GM18498 (cell line): ENCODE data around the gene EMSY.

Experiments used
- ATAC-seq: cut with Tn5 transposase; IDR thresholded peaks from one replicate; pipeline ENCODE4 v1.9.1; 2021; ENCODE audit warnings: mild to moderate bottlenecking, moderate library complexity; ENCODE audit not compliant: unreplicated experiment

The EMSY gene

DNA sequence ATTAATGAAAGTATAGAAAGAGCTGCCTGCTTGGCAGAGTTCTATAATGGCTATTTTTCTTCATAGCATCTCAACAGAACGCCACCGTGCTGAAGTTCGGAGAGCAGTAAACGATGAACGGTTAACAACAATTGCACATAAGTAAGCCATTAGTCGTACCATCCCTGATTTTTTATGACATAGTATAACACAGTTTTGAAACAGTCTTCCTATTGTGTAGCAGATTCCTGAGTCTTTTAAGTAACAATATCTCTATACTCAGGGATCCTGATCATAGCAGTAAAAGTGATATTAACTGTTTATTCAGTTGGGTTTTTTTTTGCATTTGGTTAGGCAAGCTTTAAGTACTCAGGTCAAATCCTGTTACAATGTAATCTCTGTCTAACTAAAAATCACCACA lies 8.4 kb downstream of the EMSY start:
- ATAC-seq, result no peak

GRCh38 chr11:76455331-76455730 lies 10.5 kb downstream of the EMSY start:
- no peak for ATAC-seq

DNA sequence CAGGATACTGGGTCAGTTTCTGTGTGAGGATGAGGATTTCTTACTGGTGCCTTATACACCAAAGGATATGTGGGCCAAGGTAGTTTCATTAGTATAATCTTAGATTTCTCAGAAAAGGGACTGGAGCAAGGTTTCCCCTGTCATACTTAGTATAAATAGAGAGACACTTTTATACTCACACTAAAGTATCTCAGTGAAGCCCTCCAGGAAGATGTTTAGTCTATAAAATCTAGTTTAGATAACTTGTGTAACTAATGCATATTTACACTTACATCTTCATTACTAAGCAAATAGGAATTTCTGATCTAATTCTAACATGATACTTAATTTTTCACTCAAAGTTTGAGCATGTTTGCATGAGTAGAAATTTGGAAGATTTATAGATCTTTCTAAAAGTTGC lies 11.1 kb downstream of the EMSY start:
- no peak for ATAC-seq

DNA sequence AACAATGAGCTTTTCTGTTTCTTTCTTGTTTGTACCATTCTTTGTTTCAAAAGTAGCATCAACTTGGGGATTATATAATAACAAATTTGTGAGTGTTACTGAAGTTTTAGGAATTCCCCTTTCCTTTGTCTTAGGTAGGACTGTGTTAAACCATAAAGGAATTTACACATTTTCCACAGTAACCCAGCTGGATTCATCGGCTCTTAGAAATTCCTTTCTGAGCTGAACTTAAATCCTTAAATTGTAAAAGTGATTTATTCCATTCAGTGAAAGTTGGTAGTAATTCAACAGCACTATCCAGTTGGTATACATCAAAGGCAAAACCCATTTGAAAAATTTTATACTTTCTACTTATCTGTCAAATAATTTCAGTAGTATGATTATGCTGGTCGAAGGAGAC lies 11.8 kb downstream of the EMSY start:
- ATAC-seq, result no peak

GRCh38 chr11:76459299-76459698 lies 14.5 kb downstream of the EMSY start:
- ATAC-seq, result no peak

DNA sequence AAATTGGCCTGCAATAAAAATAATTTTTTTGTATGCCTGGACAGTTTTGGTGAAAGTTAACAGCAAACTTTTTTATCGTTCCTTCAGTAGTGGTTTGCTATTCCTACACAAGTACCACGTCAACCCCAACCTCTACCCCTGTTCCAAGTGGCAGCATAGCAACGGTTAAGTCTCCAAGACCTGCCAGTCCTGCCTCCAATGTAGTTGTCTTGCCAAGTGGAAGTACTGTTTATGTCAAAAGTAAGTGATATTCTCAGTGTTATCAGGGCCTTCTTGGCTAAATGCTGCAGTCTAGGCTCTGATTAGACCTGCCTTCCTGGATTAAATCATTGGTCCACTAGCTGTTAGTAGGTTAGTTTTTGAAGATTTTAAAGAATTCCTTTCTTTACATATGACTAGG lies 15.0 kb downstream of the EMSY start:
- ATAC-seq, result no peak

DNA sequence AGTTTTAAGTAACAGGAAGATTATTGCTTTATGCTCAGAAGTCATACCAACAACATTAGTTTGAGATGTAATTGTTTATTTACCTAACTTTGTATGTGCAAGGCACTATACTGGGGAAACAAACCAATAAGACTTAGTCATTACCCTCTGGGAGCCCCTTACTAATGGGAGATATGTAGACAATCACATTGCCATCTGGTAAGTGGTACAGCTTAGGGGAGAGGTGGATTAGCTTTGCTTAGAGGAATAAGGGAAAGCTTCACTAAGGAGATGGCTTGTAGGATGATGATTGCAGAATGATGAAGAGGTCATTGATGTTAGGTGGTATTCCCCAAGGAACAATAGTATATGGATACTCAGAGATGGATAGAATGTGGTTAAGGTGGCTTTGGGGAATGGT lies 17.5 kb downstream of the EMSY start:
- no peak for ATAC-seq

GRCh38 chr11:76465701-76466100 lies 20.9 kb downstream of the EMSY start:
- no peak for ATAC-seq

DNA sequence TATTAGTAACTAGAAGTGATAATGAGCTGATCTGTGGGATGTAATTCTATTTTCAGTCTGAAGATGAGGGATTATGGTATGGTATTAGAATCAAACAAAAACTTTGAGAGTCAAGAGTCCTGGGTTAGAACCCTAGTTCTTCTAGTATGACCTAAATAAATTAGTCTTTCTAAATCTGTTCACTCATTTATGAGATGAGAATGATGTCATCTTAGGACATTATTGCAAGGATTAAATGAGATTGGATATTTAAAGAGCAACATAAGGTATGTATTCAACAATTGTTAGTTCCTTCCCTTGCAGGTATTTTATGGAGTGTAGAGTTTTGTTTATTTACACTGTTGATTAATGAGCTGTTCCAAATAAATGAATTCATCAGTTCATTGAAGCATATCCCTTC lies 21.8 kb downstream of the EMSY start:
- ATAC-seq, result no peak

GRCh38 chr11:76469141-76469540 lies 24.3 kb downstream of the EMSY start:
- ATAC-seq, result no peak

- ATAC-seq, result no peak
Observed at GRCh38 chr11:76471382-76471781, 26.6 kb downstream of the EMSY start.

DNA sequence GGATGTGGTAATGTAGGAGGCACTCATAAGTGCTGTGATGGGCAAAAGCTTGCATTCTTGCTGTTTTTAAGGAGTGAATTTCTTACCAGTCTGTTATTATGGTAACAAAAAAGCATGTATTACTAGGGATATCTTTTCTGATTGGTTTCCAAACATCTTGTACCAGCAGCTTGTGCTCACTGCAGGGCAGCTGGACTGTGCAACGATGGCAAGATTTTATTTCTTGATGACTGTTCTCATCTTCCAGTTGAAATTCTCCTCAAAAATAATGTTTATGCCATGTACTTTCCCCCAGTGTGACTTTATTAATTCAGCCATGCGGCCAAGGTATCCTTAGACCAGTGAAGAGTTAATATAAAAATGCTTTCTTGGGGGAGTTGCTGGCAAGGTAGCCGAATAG lies 35.4 kb downstream of the EMSY start:
- no peak for ATAC-seq

DNA sequence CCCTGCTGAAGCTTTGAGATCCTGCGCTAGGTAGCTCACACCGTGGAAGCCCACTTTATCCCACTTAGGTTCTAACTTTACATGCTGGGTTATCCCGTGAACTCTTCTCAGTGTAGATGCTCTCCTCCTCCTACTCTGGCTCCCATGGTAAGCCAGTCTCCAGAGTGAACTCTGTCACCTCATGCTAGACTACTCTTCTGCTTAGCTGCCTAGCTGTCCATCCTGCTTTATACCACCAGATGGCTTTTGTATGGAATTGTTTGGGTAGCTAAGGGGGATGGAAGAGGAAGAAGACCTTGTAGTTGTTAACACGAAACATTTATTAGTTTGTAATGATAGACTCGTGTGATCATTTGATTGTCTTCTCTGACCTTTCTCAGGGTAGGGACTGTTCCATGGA lies 46.8 kb downstream of the EMSY start:
- ATAC-seq, result no peak

GRCh38 chr11:76493040-76493439 lies 48.2 kb downstream of the EMSY start:
- no peak for ATAC-seq

DNA sequence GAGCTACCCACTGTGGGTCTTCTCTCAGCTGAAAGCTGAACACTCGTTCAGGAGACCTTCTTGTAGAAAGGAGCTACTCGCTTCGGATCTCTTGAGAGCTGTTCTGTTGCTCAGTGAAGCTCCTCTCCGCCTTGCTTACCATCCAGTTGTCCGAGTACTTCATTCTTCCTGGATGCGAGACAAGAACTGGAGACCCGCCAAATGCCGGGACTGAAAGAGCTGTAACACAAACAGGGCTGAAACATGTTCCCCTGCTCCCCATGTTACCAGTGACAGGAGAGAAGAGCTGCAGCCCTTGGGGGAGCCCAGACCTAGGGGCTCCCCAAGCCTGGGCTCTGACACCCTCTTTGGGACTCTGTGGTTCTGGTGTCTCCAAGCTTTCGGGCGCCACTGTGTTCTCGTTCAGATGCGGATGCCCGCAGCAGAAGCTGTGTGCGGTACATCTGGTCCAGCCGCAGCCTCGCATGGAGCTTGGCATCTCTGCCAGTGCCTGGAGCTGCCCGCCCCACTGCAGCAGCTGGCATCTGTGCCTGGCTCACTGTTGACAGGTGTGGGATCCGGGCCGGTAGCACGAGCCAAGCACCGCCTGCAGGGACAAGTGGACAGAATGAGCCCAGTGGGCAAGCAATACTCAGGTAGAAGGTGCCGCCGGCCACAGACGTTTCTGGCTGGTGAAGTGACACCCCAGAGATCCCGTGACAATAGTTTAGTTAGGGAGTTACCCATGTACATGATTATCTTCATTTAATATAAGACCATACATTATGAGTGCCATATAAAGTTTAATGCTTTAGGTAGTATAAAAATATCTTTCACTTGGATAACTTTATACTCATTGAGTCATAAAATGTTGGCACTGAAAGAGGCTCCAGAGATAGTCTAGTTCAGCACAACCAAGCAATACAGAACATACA lies 49.1 kb downstream of the EMSY start:
- no peak for ATAC-seq

DNA sequence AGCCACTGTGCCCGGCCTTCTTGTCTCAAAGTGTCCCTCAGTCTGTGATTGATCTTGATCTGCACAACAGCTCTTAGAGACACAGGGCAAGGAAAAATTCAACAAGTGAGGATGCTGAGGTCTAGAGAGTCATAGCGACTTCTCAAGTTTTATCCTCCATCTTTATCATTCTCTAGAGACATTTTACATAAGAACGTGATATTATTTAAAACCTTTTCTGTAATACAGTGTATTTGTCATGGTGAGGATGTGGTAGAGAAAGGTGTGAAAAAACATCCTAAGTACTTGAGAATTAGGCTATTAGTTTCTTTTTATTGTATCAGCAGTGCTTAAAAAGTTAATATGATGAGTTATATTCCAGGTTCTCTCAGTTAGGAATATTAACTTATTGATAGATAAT lies 50.2 kb downstream of the EMSY start:
- no peak for ATAC-seq

DNA sequence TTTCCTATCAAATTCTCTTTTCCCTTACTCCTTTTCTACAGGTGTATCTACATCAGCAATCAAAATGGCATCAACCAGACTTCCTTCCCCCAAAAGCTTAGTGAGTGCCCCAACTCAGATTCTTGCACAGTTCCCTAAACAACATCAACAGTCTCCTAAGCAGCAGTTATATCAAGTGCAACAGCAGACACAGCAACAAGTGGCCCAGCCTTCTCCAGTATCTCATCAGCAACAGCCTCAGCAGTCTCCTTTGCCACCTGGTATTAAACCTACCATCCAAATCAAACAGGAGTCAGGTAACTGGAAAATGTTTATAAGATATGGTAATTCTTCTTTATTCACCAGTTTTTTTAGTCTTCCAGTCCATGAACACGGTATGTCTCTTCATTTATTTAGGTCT lies 51.4 kb downstream of the EMSY start:
- ATAC-seq, result no peak

GRCh38 chr11:76501526-76502202 lies 56.8 kb downstream of the EMSY start:
- no peak for ATAC-seq

GRCh38 chr11:76506833-76507232 lies 62.0 kb downstream of the EMSY start:
- ATAC-seq, result no peak

DNA sequence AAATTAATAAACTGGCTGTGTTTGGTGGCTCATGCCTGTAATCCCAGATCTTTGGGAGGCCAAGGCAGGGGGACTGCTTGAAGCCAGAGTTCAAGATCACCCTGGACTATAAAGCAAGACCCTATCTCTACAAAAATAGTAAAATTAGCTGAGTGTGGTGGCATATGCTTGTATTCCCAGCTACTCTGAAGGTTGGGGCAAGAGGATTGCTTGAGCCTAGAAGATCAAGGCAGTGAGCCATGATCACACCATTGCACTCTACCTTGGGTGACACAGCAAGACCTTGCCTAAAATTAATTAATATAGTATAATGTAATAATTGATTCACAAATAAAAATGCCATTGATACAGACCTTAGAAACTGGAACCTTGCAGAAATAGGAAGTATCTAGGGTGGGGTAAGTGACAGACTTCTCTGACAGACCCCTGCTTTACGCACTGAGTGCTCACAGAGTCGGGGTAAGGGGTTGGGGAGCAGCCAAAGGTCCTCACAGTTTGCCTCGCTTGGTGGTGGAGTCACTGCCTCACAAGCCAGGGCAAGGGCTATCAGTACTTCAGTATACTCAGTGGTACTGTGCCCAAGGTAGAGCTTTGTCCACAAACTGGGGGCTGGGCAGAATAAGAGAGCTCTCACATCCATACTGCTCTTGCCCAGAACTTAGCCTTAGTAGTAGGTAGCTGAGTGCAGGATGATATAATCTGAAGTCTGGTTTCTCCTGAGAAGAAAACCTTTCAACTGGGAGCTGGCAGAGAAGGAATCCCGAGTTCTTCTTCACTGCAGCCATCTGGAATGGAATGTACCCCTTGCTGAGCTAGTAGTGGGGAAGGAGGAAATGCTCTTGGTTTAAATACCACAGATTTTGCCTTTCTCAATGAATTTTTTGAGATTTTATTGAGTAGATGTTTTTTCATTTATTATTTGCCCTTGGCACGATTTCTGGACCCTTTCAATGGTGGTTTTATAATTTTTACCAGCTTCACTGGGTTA lies 65.5 kb downstream of the EMSY start:
- ATAC-seq, result no peak
